K562 (cell line): ENCODE measurements around the gene CLEC4F. TPM values are rescaled to one million over a fixed set of nuclear protein-coding genes. Genes with fewer than 3 reads are reported as not detected.

Source experiments
- ATAC-seq: fragments of 200-7000 bp; cut with Tn5 transposase; 3 replicates; pipeline ENCODE4 v1.9.1; 2020; ENCODE audit warnings: moderate library complexity
- BruUV-seq: library from RNA; stranded (reverse); fragments of 400-500 nt; replicated peaks from 2 replicates; lab custom pipeline; 2021; lab: Mats Ljungman, UMichigan
- CTCF ChIA-PET: fragments of 300-600 bp; formaldehyde crosslinking; extraction: SDS; loops from one replicate; lab custom pipeline; 2021; ENCODE audit warnings: low intra/inter-chr PET ratio; lab: Yijun Ruan, JAX
- POLR2A ChIA-PET: fragments of 300-600, 350-650 bp; sonication (Branson Sonifier 250); formaldehyde crosslinking; extraction: SDS; loops from one replicate; lab custom pipeline; 2021; ENCODE audit warnings: antibody characterized with exemption, inconsistent platforms; lab: Yijun Ruan, JAX
- DNase-seq, 4 experiments: peaks; one replicate each; pipeline versions ENCODE4 v3.0.0 to v3.0.0-alpha.2; 2011 to 2018; ENCODE audit warnings: low spot score in 3 of 4, mixed read lengths in 3 of 4; ENCODE audit errors: extremely low read depth in 1 of 4
- FAIRE-seq: peaks from 2 replicates; lab custom pipeline; 2011; peaks lifted over from hg19 to GRCh38; lab: Jason Lieb, UNC
- H2AFZ ChIP-seq: 2 replicates; pipeline ENCODE4 v1.6.0; 2011; ENCODE audit warnings: low read depth, low read length, control low read depth, inconsistent platforms
- H3K27ac ChIP-seq: fragments of 200-600 bp; 3 replicates; pipeline ENCODE4 v1.8.0; 2011; ENCODE audit warnings: low read depth, mild to moderate bottlenecking, control low read depth, inconsistent platforms, low read length, moderate library complexity, mixed read lengths; ENCODE audit errors: extremely low read depth
- H3K27me3 ChIP-seq, 2 experiments: fragments of 300-600 bp in 1 of 2; 2 replicates in 1 of 2; 3 replicates in 1 of 2; pipeline versions ENCODE4 v1.6.0 to v1.8.0; 2011; ENCODE audit warnings: inconsistent platforms in 2 of 2, low read length in 2 of 2, mild to moderate bottlenecking in 1 of 2, mixed read lengths in 1 of 2, moderate library complexity in 1 of 2; ENCODE audit not compliant: control insufficient read depth in 2 of 2, insufficient read depth in 2 of 2
- H3K36me3 ChIP-seq: fragments of 300-600 bp; 3 replicates; pipeline ENCODE4 v1.8.0; 2011; ENCODE audit warnings: mild to moderate bottlenecking, low read length, inconsistent platforms; ENCODE audit not compliant: control insufficient read depth, insufficient read depth
- H3K4me1 ChIP-seq, 2 experiments: fragments of 200-600 bp in 1 of 2; replicated peaks in 1 of 2; 2 replicates in 1 of 2; 3 replicates in 1 of 2; pipeline versions ENCODE4 v1.5.1 to v1.8.0; 2011; ENCODE audit warnings: inconsistent platforms in 2 of 2, low read length in 2 of 2, mild to moderate bottlenecking in 1 of 2, mixed read lengths in 1 of 2, moderate library complexity in 1 of 2; ENCODE audit not compliant: control insufficient read depth in 2 of 2, insufficient read depth in 2 of 2
- H3K4me2 ChIP-seq: 2 replicates; pipeline ENCODE4 v1.6.1; 2011; ENCODE audit warnings: low read length, control low read depth, inconsistent platforms, mixed read lengths; ENCODE audit not compliant: insufficient read depth
- H3K4me3 ChIP-seq: fragments of 200-600 bp; sonication (generic), shearing (Covaris generic); 2 replicates; pipeline ENCODE4 v1.5.1; 2016; ENCODE audit warnings: control low read depth, inconsistent platforms
- H3K79me2 ChIP-seq: fragments of 200-600 bp; 3 replicates; pipeline ENCODE4 v1.8.0; 2011; ENCODE audit warnings: low read length, inconsistent platforms; ENCODE audit not compliant: control insufficient read depth, insufficient read depth
- H3K9ac ChIP-seq, 2 experiments: 2 replicates each; pipeline versions ENCODE4 v1.6.0 to v1.6.1; 2011; ENCODE audit warnings: low read depth in 2 of 2, low read length in 2 of 2, control low read depth in 1 of 2, inconsistent platforms in 1 of 2, mild to moderate bottlenecking in 1 of 2, mixed read lengths in 1 of 2; ENCODE audit not compliant: insufficient read depth in 1 of 2
- H3K9me1 ChIP-seq: one replicate; pipeline ENCODE4 v1.6.0; 2011; ENCODE audit warnings: inconsistent platforms, mild to moderate bottlenecking, low read length, moderate library complexity; ENCODE audit not compliant: control insufficient read depth, insufficient read depth
- H3K9me3 ChIP-seq: replicated peaks from 2 replicates; pipeline ENCODE4 v1.5.1; 2011; ENCODE audit warnings: low read depth, low read length, inconsistent platforms; ENCODE audit not compliant: control insufficient read depth, insufficient read depth
- H4K20me1 ChIP-seq: replicated peaks from 2 replicates; pipeline ENCODE4 v1.6.1; 2011; ENCODE audit warnings: low read length, inconsistent platforms, mixed read lengths; ENCODE audit not compliant: control insufficient read depth, insufficient read depth
- BHLHE40 ChIP-seq: IDR thresholded peaks from 2 replicates; pipeline ENCODE4 v1.6.1; 2011; ENCODE audit warnings: low read length, improper control_type of control experiment
- CLOCK ChIP-seq: fragments of 250-450 bp; sonication (Bioruptor Pico); IDR thresholded peaks from 2 replicates; pipeline ENCODE4 v1.4.0; 2020; ENCODE audit warnings: mild to moderate bottlenecking, moderate library complexity, borderline replicate concordance
- KLF6 ChIP-seq: fragments of 250-450 bp; sonication (Bioruptor Pico); IDR thresholded peaks from 2 replicates; pipeline ENCODE4 v1.4.0; 2020; ENCODE audit warnings: mild to moderate bottlenecking, moderate library complexity, borderline replicate concordance
- L3MBTL2 ChIP-seq: fragments of 450-650 bp; IDR thresholded peaks from 2 replicates; pipeline ENCODE4 v1.6.1; 2016; ENCODE audit warnings: mild to moderate bottlenecking, moderate library complexity
- LARP7 ChIP-seq: fragments of 450-650 bp; IDR thresholded peaks from 2 replicates; pipeline ENCODE4 v1.6.1; 2016
- PCBP1 ChIP-seq: fragments of 200-400 bp; formaldehyde crosslinking; IDR thresholded peaks from 2 replicates; pipeline ENCODE4 v1.6.1; 2018; ENCODE audit warnings: mild to moderate bottlenecking, low read depth, low read length; ENCODE audit not compliant: poor library complexity, severe bottlenecking
- RFX5 ChIP-seq: IDR thresholded peaks from 2 replicates; pipeline ENCODE4 v1.6.1; 2011; ENCODE audit warnings: low read depth, mild to moderate bottlenecking, improper control_type of control experiment, low read length
- SMAD3 ChIP-seq: fragments of 450-650 bp; formaldehyde crosslinking; conservative IDR thresholded peaks from 2 replicates; pipeline ENCODE4 v1.4.0; 2020; ENCODE audit warnings: mild to moderate bottlenecking
- SREBF2 ChIP-seq: sonication (generic); formaldehyde crosslinking; IDR thresholded peaks from 2 replicates; pipeline ENCODE4 v1.4.0; 2020; ENCODE audit warnings: mild to moderate bottlenecking, missing genetic modification reagents
- SRSF3 ChIP-seq: fragments of 200-400 bp; formaldehyde crosslinking; IDR thresholded peaks from 2 replicates; pipeline ENCODE4 v1.6.1; 2016; ENCODE audit warnings: mild to moderate bottlenecking, low read length, moderate library complexity; ENCODE audit not compliant: insufficient read depth
- ZNF121 ChIP-seq: sonication (generic); formaldehyde crosslinking; conservative IDR thresholded peaks from 2 replicates; pipeline ENCODE4 v1.8.0; 2022; ENCODE audit warnings: missing genetic modification reagents
- ZNF134 ChIP-seq: fragments of 250-450 bp; sonication (Bioruptor Pico); conservative IDR thresholded peaks from 2 replicates; pipeline ENCODE4 v1.4.0; 2020
- WGBS: fragments of 100-300 bp; shearing (Covaris generic); methylation state at CpG from one replicate; pipeline ENCODE4 v1.1.6; 2016; ENCODE audit warnings: low coverage, mixed read lengths; ENCODE audit not compliant: insufficient coverage; ENCODE audit errors: missing lambda C conversion rate; 5-methylcytosine and 5-hydroxymethylcytosine counted together
- in situ Hi-C: fragments of 300-500 bp; cut with MboI; formaldehyde crosslinking; loops from 4 replicates; pipeline ENCODE4 v1.15.0; 2018; ENCODE audit warnings: inconsistent platforms, mixed read lengths
- intact Hi-C: fragments of 100-400 bp; cut with micrococcal nuclease; formaldehyde crosslinking; loops from 2 replicates; pipeline ENCODE4 v1.14.2; 2022
- polyA plus RNA-seq, 8 experiments: library from polyadenylated mRNA; depleted of rRNA in 4 of 8; stranded (reverse) in 5 of 8; unstranded in 3 of 8; fragments of >200 nt; fragmentation: Nextera tagmentation in 2 of 8; fragmentation: Illumina TruSeq in 1 of 8; extraction: Ambion mirVana in 2 of 8; extraction: Trizol in 1 of 8; gene quantifications; 2 replicates each; pipeline versions ENCODE4 v1.2.1 to v1.2.3, GENCODE V29; 2011 to 2014; ENCODE audit warnings: inconsistent platforms in 1 of 8, missing spikeins in 1 of 8
- total RNA-seq, 7 experiments: library from RNA; depleted of rRNA in 6 of 7; stranded (reverse); fragments of >200 nt in 6 of 7; fragmentation: Illumina TruSeq in 2 of 7; extraction: Trizol in 2 of 7; gene quantifications; 2 replicates each; pipeline versions ENCODE4 v1.2.1 to v1.2.3, GENCODE V29; 2011 to 2021; ENCODE audit warnings: low replicate concordance in 1 of 7
- TF ChIP-seq, protein P1 (sequence below): sonication (generic); formaldehyde crosslinking; IDR thresholded peaks from 2 replicates; pipeline ENCODE4 v1.4.0; 2020; ENCODE audit warnings: mild to moderate bottlenecking, missing genetic modification reagents
- TF ChIP-seq, protein P2 (sequence below), 2 experiments: fragments of 250-450 bp in 1 of 2; fragments of 450-650 bp in 1 of 2; sonication (Bioruptor Pico) in 1 of 2; IDR thresholded peaks; 2 replicates each; pipeline versions ENCODE4 v1.6.1 to v1.8.0; 2016 to 2021; ENCODE audit warnings: mild to moderate bottlenecking in 2 of 2, moderate library complexity in 2 of 2, missing compliant biosample characterization in 1 of 2, missing genetic modification characterization in 1 of 2
- TF ChIP-seq, protein P3 (sequence below): sonication (generic); formaldehyde crosslinking; IDR thresholded peaks from 2 replicates; pipeline ENCODE4 v1.8.0; 2022; ENCODE audit warnings: mild to moderate bottlenecking, low read depth, missing genetic modification reagents

CLEC4F gene
- total and polyA plus RNA-seq, 9 of the 15 experiments (the other 6 are each of a cell fraction or from before 2014, with no cell fraction given): not detected

DNA sequence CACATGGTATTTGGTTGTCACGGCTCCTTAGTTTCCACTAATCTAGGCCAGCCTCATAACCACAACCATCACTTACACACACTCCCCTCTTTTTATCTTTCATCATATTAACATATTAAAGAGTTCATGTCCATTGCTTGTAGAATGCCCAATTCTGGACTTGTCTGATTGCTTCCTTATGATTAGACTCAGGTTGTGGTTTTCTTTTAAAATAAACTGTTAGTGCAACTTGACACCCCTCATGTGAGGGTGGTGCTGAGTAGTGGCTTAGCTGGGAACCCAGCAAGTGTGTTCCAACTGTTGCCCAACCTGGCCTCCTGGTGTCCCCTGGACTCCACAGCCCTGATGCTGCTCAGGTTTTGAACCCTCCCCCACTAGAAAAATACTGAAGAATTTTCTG is 35.3 kb upstream of the CLEC4F start:
- Histone ChIP-seq H3K4me1 (no peaks in the 10 kb centered on the region), H3K9ac (no peak overlapping the region), H3K27ac (no peak overlapping the region), H3K4me2 (no peak overlapping the region), H3K9me3 (no peaks in the 10 kb centered on the region), H3K27me3 (peaks cover 7 to 9% of the 10 kb centered on the region in 2 experiments; a peak in 3 of 5 replicates), H3K9me1 (no peaks in the 10 kb centered on the region), H4K20me1 (no peaks in the 10 kb centered on the region), H3K79me2 (no peaks in the 10 kb centered on the region), H3K36me3 (no peaks in the 10 kb centered on the region), H3K4me3 (no peak overlapping the region), H2AFZ (no peak overlapping the region)
- ChIA-PET CTCF (no interaction called here), POLR2A (interaction anchor here (0.6 kb wide), 1 partner anchor 38 kb away, joined by 3 read pairs; no protein-coding TSS in a partner anchor)
- intact Hi-C loops (no loop called here), in situ Hi-C loops (no loop called here)
- FAIRE-seq (no peak), DNase-seq (no peak), ATAC-seq (no peak)
- WGBS: 0% methylated on average over 1 of the region's 1 CpG
- BruUV-seq: no TSS peak
- TF ChIP-seq PCBP1 (no peak), LARP7 (no peak), CLOCK (no peak), ZNF121 (no peak), RFX5 (no peak), BHLHE40 (no peak), L3MBTL2 (no peak), SMAD3 (no peak), SRSF3 (no peak), KLF6 (no peak), ZNF134 (CRISPR knock-in tag) (no peak), SREBF2 (no peak)
- TF ChIP-seq, protein P1, sequence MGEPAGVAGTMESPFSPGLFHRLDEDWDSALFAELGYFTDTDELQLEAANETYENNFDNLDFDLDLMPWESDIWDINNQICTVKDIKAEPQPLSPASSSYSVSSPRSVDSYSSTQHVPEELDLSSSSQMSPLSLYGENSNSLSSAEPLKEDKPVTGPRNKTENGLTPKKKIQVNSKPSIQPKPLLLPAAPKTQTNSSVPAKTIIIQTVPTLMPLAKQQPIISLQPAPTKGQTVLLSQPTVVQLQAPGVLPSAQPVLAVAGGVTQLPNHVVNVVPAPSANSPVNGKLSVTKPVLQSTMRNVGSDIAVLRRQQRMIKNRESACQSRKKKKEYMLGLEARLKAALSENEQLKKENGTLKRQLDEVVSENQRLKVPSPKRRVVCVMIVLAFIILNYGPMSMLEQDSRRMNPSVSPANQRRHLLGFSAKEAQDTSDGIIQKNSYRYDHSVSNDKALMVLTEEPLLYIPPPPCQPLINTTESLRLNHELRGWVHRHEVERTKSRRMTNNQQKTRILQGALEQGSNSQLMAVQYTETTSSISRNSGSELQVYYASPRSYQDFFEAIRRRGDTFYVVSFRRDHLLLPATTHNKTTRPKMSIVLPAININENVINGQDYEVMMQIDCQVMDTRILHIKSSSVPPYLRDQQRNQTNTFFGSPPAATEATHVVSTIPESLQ (CRISPR knock-in tag): no peak
- TF ChIP-seq, protein P2, sequence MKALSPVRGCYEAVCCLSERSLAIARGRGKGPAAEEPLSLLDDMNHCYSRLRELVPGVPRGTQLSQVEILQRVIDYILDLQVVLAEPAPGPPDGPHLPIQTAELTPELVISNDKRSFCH (CRISPR knock-in tag; IDR thresholded peaks at IDR 0.05): no peak
- TF ChIP-seq, protein P2 (tag; IDR thresholded peaks at IDR 0.05): no peak
- TF ChIP-seq, protein P3, sequence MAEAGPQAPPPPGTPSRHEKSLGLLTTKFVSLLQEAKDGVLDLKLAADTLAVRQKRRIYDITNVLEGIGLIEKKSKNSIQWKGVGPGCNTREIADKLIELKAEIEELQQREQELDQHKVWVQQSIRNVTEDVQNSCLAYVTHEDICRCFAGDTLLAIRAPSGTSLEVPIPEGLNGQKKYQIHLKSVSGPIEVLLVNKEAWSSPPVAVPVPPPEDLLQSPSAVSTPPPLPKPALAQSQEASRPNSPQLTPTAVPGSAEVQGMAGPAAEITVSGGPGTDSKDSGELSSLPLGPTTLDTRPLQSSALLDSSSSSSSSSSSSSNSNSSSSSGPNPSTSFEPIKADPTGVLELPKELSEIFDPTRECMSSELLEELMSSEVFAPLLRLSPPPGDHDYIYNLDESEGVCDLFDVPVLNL: no peak
